PC-9 (cell line): ENCODE data around the gene MTG1.

Experiments used
- CTCF ChIP-seq: fragments of 200-600 bp; sonication (generic); conservative IDR thresholded peaks from 2 replicates; pipeline ENCODE4 v1.6.1; 2017; ENCODE audit warnings: mixed run types, antibody characterized with exemption, mild to moderate bottlenecking, moderate library complexity
- EZH2 ChIP-seq: fragments of 200-600 bp; sonication (generic); IDR thresholded peaks from 2 replicates; pipeline ENCODE4 v1.8.0; 2017; ENCODE audit warnings: antibody characterized with exemption, low read depth

- no peak for TF ChIP-seq CTCF
- TF ChIP-seq EZH2: no peak
Observed at GRCh38 chr10:133384071-133384470, 9.9 kb upstream of the MTG1 start.
